UCSD-AML1 (cell line): Measurements from ENCODE around the gene LIF.

ENCODE experiments used
- DNase-seq: peaks from one replicate; lab custom pipeline; 2025; ENCODE audit not compliant: unreplicated experiment; lab: John Stamatoyannopoulos, UW

LIF gene

GRCh38 chr22:30284666-30285065 lies 38.1 kb upstream of the LIF start:
- DNase-seq, result no peak

- no peak for DNase-seq
These were observed 37.6 kb upstream of the LIF start for GRCh38 chr22:30284172-30284571.

GRCh38 chr22:30283342-30283741 lies 36.8 kb upstream of the LIF start:
- no peak for DNase-seq

GRCh38 chr22:30282616-30283046 lies 36.1 kb upstream of the LIF start:
- no peak for DNase-seq

GRCh38 chr22:30280505-30280904 lies 33.9 kb upstream of the LIF start:
- DNase-seq, result no peak

- no peak for DNase-seq
These were observed 33.4 kb upstream of the LIF start for GRCh38 chr22:30279932-30280331.

GRCh38 chr22:30279046-30279788 lies 32.7 kb upstream of the LIF start:
- peak; percentile 67 for DNase-seq

GRCh38 chr22:30277547-30278344 lies 31.2 kb upstream of the LIF start:
- peak; percentile 34 for DNase-seq

- no peak for DNase-seq
These were observed 29.5 kb upstream of the LIF start for GRCh38 chr22:30276039-30276438.

GRCh38 chr22:30275625-30276024 lies 29.1 kb upstream of the LIF start:
- no peak for DNase-seq

- no peak for DNase-seq
These were observed 27.9 kb upstream of the LIF start for GRCh38 chr22:30274437-30274812.

- no peak for DNase-seq
These were observed 27.3 kb upstream of the LIF start for GRCh38 chr22:30273711-30274436.

- DNase-seq, result no peak
These were observed 26.4 kb upstream of the LIF start for GRCh38 chr22:30272781-30273601.

- peak; percentile 89 for DNase-seq
These were observed 24.3 kb upstream of the LIF start for GRCh38 chr22:30270832-30271231.

GRCh38 chr22:30268331-30268730 lies 21.8 kb upstream of the LIF start:
- DNase-seq, result no peak

- DNase-seq, result peak; percentile 37
These were observed 21.1 kb upstream of the LIF start for GRCh38 chr22:30267382-30268302.

GRCh38 chr22:30266445-30267381 lies 20.2 kb upstream of the LIF start, which contains the start of gene OSM:
Gene OSM, minus strand, starts transcription at chr22:30266851. Its CDS starts 52 bp downstream, at chr22:30266799.
- peak; percentile 89 for DNase-seq

- DNase-seq, result peak; percentile 81
These were observed 19.4 kb upstream of the LIF start for GRCh38 chr22:30265823-30266444.
